K562 (cell line): Measurements from ENCODE around the gene ZNF768.

ENCODE experiments used
- KAT2B ChIP-seq: IDR thresholded peaks from one replicate; pipeline ENCODE4 v1.6.1; 2012; ENCODE audit warnings: low read depth, mild to moderate bottlenecking, control low read depth, inconsistent platforms, low read length, moderate library complexity
- NELFE ChIP-seq: IDR thresholded peaks from 2 replicates; pipeline ENCODE4 v1.6.1; 2011; ENCODE audit warnings: mild to moderate bottlenecking; ENCODE audit not compliant: insufficient read depth, insufficient read length
- POLR2AphosphoS2 ChIP-seq: IDR thresholded peaks from 2 replicates; pipeline ENCODE4 v1.6.1; 2012; ENCODE audit warnings: low read length, improper control_type of control experiment
- PRPF4 ChIP-seq: fragments of 200-400 bp; formaldehyde crosslinking; IDR thresholded peaks from one replicate; pipeline ENCODE4 v1.6.1; 2017; ENCODE audit warnings: low read length, low read depth, mild to moderate bottlenecking; ENCODE audit not compliant: insufficient read depth, poor library complexity, severe bottlenecking
- ZNF347 ChIP-seq: fragments of 450-650 bp; formaldehyde crosslinking; IDR thresholded peaks from 2 replicates; pipeline ENCODE4 v1.4.0; 2020; ENCODE audit warnings: low read depth, mild to moderate bottlenecking, moderate library complexity
- TF ChIP-seq, protein P1 (sequence below), 2 experiments: fragments of 450-650 bp; IDR thresholded peaks; 2 replicates each; pipeline ENCODE4 v1.6.1; 2018; ENCODE audit warnings: mild to moderate bottlenecking in 2 of 2, low read depth in 1 of 2; ENCODE audit not compliant: partially characterized antibody in 2 of 2
- TF ChIP-seq, protein P2 (sequence below): sonication (generic); formaldehyde crosslinking; IDR thresholded peaks from 2 replicates; pipeline ENCODE4 v1.8.1; 2022; ENCODE audit warnings: missing genetic modification reagents

- TF ChIP-seq ZNF347 (CRISPR knock-in tag) (no peak), KAT2B (no peak), PRPF4 (no peak), POLR2AphosphoS2 (no peak), NELFE (no peak)
- TF ChIP-seq, protein P1, sequence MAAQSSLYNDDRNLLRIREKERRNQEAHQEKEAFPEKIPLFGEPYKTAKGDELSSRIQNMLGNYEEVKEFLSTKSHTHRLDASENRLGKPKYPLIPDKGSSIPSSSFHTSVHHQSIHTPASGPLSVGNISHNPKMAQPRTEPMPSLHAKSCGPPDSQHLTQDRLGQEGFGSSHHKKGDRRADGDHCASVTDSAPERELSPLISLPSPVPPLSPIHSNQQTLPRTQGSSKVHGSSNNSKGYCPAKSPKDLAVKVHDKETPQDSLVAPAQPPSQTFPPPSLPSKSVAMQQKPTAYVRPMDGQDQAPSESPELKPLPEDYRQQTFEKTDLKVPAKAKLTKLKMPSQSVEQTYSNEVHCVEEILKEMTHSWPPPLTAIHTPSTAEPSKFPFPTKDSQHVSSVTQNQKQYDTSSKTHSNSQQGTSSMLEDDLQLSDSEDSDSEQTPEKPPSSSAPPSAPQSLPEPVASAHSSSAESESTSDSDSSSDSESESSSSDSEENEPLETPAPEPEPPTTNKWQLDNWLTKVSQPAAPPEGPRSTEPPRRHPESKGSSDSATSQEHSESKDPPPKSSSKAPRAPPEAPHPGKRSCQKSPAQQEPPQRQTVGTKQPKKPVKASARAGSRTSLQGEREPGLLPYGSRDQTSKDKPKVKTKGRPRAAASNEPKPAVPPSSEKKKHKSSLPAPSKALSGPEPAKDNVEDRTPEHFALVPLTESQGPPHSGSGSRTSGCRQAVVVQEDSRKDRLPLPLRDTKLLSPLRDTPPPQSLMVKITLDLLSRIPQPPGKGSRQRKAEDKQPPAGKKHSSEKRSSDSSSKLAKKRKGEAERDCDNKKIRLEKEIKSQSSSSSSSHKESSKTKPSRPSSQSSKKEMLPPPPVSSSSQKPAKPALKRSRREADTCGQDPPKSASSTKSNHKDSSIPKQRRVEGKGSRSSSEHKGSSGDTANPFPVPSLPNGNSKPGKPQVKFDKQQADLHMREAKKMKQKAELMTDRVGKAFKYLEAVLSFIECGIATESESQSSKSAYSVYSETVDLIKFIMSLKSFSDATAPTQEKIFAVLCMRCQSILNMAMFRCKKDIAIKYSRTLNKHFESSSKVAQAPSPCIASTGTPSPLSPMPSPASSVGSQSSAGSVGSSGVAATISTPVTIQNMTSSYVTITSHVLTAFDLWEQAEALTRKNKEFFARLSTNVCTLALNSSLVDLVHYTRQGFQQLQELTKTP (IDR thresholded peaks at IDR 0.05; ENCODE audit: low read depth in 1 of 2, partially characterized antibody in 2 of 2), result no peak
- TF ChIP-seq, protein P2, sequence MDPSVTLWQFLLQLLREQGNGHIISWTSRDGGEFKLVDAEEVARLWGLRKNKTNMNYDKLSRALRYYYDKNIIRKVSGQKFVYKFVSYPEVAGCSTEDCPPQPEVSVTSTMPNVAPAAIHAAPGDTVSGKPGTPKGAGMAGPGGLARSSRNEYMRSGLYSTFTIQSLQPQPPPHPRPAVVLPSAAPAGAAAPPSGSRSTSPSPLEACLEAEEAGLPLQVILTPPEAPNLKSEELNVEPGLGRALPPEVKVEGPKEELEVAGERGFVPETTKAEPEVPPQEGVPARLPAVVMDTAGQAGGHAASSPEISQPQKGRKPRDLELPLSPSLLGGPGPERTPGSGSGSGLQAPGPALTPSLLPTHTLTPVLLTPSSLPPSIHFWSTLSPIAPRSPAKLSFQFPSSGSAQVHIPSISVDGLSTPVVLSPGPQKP, result no peak
These were observed 40.4 kb downstream of the ZNF768 start for GRCh38 chr16:30485818-30486436.
